ENCODE data around the gene PSMB8.

Gene PSMB8

DNA sequence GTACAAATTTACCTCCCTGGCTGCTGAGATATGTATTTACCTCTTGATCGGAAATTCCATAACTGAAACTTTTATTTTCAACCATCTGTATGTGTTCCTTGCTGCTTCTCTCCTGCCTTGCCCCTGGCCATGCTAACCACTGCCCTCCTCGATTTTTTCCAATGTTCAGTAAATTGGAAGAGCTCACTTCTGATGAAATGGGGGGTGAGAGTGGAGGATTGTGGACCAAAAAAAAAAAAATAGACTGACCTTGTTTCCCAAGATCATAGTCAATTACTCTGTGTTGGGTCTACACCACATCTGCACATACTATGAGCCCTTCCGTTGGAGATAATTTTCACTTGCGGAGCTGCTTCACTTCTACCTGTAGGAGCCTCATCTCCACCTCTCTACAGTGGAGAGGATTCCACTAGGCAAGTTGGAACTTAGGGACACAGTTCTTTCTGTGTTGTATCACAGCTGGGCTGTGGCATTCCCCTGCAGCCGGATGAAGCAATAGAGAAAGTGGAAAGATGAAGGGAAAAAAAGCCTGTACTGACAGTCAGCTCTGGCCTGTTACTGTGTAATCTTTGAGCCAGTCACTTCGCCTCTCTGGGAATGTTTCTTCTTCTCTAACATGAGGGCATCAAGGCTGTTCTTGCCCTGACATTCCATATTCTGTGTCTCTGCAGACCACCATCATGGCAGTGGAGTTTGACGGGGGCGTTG is 11.8 kb upstream of the PSMB8 start:
- no peak for DNase-seq

- DNase-seq, result peak; percentile 47
Observed at GRCh38 chr6:32854376-32855178, 10.7 kb upstream of the PSMB8 start.

DNA sequence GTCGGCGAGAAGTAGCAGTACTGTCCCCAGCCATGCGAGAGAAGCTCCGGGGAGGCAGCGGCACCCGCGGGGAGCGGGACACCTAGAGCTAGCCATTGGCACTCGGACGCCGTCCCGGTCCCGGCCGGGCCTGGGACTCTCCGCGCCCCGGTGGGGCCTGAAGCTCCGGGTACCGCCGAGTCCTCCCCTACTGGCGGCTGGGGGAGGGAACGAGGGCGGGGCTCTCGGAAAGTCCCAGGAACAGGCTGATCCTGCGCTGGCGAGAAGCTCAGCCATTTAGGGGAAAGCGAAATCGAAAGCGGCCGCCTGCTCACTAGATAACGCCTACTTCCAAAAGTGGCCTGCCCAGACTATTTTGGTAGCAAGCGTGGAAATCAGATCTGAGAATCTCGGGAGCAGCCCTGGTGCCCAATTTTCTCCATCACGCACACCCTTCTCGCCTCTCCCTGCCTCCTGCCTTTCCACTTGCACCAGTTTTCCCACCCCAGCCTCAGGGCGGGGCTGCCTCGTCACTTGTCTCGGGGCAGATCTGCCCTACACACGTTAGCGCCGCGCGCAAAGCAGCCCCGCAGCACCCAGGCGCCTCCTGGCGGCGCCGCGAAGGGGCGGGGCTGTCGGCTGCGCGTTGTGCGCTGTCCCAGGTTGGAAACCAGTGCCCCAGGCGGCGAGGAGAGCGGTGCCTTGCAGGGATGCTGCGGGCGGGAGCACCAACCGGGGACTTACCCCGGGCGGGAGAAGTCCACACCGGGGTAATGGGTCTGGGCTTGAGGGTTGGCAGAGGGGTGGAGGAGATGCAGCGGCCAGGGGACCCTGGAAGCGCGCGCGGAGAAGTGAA is 9.9 kb upstream of the PSMB8 start, which contains the start of the genes PSMB9 and TAP1:
TSS of gene PSMB9 (plus strand) at position 652 of the 835 bp plus-strand sequence. CDS start at position 690, 38 bp downstream.
TSS of gene TAP1 (minus strand) at position 164 of the 835 bp plus-strand sequence. CDS start at position 96, 68 bp downstream.
- peak; percentile 96 for DNase-seq

GRCh38 chr6:32852844-32853540 is 9.1 kb upstream of the PSMB8 start:
- DNase-seq, result peak; percentile 35

GRCh38 chr6:32852018-32852843 is 8.4 kb upstream of the PSMB8 start:
- DNase-seq, result peak; percentile 31

GRCh38 chr6:32851025-32851424 is 7.2 kb upstream of the PSMB8 start:
- DNase-seq, result no peak

DNA sequence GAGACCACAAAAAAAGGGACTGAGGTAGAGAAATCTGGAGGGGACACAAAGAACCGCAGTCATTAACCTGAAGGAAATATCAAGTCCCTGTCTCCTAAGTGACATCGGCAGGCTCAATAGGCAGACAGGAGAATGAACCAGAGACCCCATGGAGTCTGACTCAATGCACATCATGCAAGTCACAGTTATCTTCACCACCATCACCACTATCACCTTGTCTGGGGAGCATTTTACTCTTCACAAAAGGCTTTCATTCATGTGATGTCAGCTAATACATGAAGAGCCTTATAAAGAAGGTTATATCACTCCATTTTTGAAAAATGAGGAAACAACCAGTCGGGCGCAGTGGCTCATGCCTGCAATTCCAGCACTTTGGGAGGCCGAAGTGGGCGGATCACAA is 5.3 kb upstream of the PSMB8 start:
- DNase-seq, result no peak

GRCh38 chr6:32847795-32848194 is 3.9 kb upstream of the PSMB8 start:
- no peak for DNase-seq

- DNase-seq, result no peak
Observed at GRCh38 chr6:32847004-32847403, 3.2 kb upstream of the PSMB8 start.

DNA sequence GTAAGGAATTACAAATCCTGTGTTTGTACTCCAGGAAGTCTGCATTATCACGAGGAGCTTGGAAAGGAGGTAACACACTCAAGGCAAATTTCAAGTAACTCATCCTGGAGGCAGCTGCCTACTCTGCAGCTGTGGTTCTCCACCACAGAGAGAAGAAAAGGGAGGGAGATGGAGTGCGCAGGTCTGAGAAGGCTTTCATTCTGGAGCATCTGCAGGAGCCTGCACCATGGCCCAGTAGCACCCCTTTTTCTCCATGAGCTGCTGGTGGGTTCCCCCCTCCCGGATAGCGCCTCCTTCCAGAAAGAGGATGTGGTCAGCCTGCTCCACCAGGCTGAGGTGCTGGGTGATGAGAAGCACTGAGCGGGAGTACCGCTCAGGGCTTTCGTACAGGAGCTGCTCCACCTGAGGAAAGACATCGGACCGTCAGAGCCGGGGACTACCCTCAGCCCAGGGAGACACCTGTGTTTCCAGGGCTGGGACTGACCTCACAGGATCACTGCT is 1.6 kb upstream of the PSMB8 start:
- DNase-seq, result peak; percentile 33

DNA sequence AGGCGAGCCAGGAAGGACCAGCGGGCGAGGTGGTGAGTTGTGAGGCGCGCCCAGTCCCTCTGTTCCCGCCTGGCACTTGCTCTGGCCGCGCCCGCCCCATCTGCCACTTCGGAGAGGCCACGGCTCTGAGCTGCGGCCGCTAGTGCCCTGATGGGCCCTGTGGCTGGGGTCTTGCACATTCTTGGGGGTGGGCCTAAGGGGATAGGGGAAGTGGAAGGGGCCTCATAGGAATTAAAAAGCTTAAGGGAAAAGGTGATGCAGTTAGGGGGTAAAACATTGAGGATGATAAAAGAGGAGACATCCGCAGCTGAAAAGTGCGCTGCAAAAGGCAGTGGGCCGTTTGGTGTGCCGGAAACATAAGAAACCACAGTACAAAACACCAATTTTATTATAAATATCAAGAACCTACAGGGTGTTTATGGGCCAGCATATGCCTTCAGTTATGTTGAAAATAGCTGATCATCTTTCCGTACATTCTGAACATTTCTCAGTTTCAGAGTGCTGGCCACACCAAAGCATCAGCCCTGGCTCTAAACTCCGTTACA is 1.1 kb upstream of the PSMB8 start:
- DNase-seq, result peak; percentile 42

GRCh38 chr6:32843331-32843978 is 392 bp downstream of the PSMB8 start:
- peak; percentile 70 for DNase-seq

- no peak for DNase-seq
Observed at GRCh38 chr6:32842690-32843089, 1.2 kb downstream of the PSMB8 start.

DNA sequence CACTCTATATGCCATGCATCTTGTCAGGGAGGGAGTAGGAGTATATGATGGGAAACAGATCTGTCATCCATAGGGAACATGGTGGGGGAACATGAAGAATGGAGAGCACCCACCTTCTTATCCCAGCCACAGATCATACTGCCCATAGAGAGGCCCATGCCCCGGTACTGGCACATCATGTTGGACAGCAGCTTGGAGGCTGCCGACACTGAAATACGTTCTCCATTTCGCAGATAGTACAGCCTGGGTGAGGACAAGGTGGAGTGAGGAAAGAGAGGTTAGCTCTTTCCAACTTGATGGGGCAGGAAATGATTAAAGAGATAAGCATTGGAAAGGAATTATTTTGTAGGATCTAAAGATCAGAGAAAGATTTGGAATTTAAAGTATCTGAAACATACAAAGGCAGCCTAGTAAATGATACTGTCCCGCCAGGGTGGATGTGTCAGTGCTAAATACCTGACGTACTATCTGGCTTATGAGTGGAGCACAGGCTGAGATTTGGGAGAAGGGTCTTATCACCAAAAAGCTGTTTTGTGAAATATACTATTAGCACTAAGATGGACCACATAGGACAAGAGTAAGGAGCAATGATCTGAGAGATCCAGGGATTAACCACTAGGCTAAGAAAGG is 1.7 kb downstream of the PSMB8 start:
- DNase-seq, result no peak

DNA sequence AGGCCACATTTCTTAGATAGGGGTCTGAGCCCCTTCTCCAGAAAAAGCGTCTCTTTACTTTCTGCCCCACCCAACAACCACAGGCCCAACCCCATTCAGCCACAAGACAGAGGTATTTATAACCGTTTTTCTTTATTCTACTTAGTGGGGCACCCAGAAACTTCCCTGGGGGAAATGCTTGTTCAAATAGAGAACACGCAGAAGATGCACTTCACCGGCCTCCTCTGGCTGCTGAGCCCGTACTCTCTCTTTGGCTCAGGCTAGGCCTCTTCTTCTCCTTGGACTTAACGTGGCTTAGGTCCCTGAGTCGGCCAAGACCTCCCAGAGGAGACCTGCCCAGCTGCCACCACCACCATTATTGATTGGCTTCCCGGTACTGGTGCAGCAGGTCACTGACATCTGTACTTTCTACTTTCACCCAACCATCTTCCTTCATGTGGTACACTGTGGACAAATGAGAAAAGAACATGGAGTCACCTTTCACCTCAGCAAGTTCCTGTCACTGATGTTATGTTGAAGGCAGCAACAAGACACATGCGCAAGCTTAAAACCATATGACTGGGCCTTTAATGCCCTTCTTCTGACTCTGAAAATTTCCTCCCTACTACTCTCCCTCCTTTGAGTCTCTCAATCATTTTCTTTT is 3.1 kb downstream of the PSMB8 start:
- DNase-seq, result no peak

DNA sequence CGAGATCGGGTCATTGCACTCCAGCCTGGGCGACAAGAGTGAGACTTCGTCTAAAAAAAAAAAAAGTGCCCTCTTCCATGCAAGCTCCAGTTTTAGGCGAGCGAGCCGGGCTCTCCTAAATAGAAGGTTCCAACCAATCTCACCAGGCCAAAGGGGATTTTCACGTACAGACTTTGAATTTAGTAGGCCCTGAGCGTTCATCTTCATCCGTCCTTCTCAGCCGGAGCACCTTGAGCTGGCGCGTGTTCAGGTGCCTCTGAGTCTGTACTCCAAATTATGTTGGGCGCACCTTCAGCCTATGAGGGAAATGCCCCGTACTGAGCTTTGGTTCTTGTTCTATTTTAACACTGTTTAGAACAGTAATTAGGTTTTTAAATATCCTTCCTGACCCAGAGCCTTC is 4.5 kb downstream of the PSMB8 start:
- no peak for DNase-seq

DNA sequence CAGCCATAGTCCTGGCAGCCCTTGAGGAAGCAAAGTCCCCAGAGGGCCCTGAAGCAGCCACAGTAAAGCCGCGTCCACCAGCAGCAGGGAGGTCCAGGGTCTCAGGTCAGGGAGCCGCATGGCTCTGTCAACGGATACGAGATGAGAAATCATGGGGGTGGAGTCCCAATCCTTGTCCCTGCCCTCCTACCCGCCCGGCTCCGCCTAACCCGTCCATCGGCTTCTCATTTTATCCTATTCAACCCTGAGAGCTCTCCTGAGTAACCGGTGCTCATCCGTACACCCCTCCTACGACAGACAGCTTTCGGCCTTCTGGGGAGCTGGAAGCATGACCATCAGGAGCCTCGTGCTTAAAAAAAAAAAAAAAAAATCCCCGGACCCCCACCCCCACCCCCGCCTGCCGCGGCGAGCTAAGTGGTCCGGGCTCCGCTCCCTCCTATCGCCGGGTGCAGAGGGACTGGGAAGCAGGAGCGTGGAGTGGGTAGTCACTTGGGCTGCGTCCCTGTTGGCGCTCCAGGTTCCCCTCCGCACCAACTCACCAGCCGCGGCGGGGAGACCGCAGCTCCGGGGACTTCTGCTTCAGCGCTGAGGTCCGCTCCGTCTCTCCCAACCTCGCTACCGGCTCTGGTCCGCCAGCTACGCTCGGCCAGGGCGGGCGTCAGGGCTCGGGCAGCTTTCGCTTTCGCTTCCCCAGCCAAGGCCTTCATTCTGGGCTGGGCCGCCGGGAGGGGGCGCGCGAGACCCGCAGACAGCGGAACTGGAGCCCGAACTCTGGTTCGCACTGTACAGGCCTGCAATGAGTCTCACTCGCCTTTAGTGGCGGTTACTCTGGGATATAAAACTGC is 5.5 kb downstream of the PSMB8 start, which contains the start of gene TAP2:
TSS of gene TAP2 (minus strand) at position 626 of the 845 bp plus-strand sequence. CDS start at position 120, 506 bp downstream.
- DNase-seq, result peak; percentile 84

DNA sequence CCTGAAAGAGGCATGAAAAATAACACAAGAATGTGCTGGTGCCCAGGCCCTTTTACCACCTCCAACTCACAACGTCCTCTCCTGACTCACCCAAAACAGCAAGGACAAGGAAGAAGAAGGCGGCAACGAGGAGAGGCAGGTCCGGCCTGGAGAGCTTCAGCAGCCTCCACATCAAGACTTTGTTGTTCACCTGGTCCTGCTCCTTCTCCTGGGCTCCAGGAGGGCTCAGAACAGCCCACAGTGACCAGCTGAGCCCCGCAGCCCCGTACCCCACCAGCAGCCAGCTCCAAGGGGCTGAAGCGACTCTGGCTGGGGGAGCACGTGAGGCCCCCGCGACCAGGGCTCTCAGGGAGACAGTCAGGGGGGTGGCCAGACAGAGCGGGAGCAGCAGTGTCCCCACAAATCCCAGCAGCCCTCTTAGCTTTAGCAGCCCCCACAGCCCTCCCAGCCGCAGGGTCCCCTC is 6.2 kb downstream of the PSMB8 start:
- DNase-seq, result no peak
